ENCODE measurements around the gene FAM193A. TPM values are rescaled to one million over a fixed set of nuclear protein-coding genes. Genes with fewer than 3 reads are reported as not detected.

Gene FAM193A
- total and polyA plus RNA-seq, 2 experiments from 2014 or later, result 12.0 to 22.9 TPM

DNA sequence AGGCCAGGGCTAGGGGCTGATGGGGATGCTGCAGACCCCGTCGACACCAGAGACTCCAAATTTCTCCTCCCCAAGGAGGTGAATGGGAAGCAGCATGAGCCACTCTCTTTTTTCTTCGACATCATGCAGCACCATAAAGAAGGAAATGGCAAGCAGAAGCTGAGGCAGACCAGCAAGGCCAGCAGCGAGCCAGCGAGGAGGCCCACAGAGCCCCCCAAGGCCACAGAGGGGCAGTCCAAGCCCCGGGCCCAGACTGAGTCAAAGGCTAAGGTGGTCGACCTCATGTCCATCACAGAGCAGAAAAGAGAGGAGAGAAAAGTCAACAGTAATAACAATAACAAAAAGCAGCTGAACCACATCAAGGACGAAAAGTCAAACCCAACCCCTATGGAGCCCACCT, 163.6 kb downstream of the FAM193A start:
- no peaks in the 10 kb centered on the region for H3K79me2 ChIP-seq (replicated peaks; ENCODE audit: insufficient read depth)
- peaks cover 83% of the 10 kb centered on the region for H3K36me3 Mint-ChIP-seq (ENCODE audit: low read depth)
- no peak overlapping the region for H3K27ac ChIP-seq (ENCODE audit: low read depth)
- no peaks in the 10 kb centered on the region for H3K9me3 Mint-ChIP-seq
- peaks cover 41% of the 10 kb centered on the region for H3K36me3 ChIP-seq (ENCODE audit: insufficient read depth)
- H3K4me1 Mint-ChIP-seq, result no peaks in the 10 kb centered on the region
- no peak overlapping the region for H3K4me3 Mint-ChIP-seq
- no peak overlapping the region for H2AFZ ChIP-seq
- no peak overlapping the region for H3K27ac Mint-ChIP-seq
- DNase-seq (ENCODE audit: low spot score) (no peak), ATAC-seq (no peak)
- H4K20me1 ChIP-seq (replicated peaks; ENCODE audit: insufficient read depth), result no peaks in the 10 kb centered on the region; the same call in 1 of the 2 replicates
- H3F3A ChIP-seq (replicated peaks; ENCODE audit: low read depth), result no peaks in the 10 kb centered on the region
- H3K4me1 ChIP-seq (ENCODE audit: insufficient read depth), result no peaks in the 10 kb centered on the region
- H3K27me3 Mint-ChIP-seq (ENCODE audit: insufficient read depth, low read depth, poor library complexity), result peaks cover 5% of the 10 kb centered on the region
- H3K9me2 ChIP-seq (ENCODE audit: insufficient read depth), result no peaks in the 10 kb centered on the region
- TF ChIP-seq, protein P1, sequence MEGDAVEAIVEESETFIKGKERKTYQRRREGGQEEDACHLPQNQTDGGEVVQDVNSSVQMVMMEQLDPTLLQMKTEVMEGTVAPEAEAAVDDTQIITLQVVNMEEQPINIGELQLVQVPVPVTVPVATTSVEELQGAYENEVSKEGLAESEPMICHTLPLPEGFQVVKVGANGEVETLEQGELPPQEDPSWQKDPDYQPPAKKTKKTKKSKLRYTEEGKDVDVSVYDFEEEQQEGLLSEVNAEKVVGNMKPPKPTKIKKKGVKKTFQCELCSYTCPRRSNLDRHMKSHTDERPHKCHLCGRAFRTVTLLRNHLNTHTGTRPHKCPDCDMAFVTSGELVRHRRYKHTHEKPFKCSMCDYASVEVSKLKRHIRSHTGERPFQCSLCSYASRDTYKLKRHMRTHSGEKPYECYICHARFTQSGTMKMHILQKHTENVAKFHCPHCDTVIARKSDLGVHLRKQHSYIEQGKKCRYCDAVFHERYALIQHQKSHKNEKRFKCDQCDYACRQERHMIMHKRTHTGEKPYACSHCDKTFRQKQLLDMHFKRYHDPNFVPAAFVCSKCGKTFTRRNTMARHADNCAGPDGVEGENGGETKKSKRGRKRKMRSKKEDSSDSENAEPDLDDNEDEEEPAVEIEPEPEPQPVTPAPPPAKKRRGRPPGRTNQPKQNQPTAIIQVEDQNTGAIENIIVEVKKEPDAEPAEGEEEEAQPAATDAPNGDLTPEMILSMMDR (conservative IDR thresholded peaks at IDR 0.05; ENCODE audit: low read depth in 2 of 2), result no peak
- no peak for TF ChIP-seq EZH2 (IDR thresholded peaks at IDR 0.05; ENCODE audit: low read depth, unreplicated experiment)
- no peak for TF ChIP-seq CREB1 (CRISPR knock-in tag; IDR thresholded peaks at IDR 0.05; ENCODE audit: low read depth)
- no peak for TF ChIP-seq ZNF331 (CRISPR knock-in tag; IDR thresholded peaks at IDR 0.05; ENCODE audit: low read depth)
- no peak for TF ChIP-seq ZNF114 (CRISPR knock-in tag; IDR thresholded peaks at IDR 0.05)
- TF ChIP-seq, protein P2, sequence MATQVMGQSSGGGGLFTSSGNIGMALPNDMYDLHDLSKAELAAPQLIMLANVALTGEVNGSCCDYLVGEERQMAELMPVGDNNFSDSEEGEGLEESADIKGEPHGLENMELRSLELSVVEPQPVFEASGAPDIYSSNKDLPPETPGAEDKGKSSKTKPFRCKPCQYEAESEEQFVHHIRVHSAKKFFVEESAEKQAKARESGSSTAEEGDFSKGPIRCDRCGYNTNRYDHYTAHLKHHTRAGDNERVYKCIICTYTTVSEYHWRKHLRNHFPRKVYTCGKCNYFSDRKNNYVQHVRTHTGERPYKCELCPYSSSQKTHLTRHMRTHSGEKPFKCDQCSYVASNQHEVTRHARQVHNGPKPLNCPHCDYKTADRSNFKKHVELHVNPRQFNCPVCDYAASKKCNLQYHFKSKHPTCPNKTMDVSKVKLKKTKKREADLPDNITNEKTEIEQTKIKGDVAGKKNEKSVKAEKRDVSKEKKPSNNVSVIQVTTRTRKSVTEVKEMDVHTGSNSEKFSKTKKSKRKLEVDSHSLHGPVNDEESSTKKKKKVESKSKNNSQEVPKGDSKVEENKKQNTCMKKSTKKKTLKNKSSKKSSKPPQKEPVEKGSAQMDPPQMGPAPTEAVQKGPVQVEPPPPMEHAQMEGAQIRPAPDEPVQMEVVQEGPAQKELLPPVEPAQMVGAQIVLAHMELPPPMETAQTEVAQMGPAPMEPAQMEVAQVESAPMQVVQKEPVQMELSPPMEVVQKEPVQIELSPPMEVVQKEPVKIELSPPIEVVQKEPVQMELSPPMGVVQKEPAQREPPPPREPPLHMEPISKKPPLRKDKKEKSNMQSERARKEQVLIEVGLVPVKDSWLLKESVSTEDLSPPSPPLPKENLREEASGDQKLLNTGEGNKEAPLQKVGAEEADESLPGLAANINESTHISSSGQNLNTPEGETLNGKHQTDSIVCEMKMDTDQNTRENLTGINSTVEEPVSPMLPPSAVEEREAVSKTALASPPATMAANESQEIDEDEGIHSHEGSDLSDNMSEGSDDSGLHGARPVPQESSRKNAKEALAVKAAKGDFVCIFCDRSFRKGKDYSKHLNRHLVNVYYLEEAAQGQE (IDR thresholded peaks at IDR 0.05; ENCODE audit: unreplicated experiment), result no peak
- TF ChIP-seq, protein P3, sequence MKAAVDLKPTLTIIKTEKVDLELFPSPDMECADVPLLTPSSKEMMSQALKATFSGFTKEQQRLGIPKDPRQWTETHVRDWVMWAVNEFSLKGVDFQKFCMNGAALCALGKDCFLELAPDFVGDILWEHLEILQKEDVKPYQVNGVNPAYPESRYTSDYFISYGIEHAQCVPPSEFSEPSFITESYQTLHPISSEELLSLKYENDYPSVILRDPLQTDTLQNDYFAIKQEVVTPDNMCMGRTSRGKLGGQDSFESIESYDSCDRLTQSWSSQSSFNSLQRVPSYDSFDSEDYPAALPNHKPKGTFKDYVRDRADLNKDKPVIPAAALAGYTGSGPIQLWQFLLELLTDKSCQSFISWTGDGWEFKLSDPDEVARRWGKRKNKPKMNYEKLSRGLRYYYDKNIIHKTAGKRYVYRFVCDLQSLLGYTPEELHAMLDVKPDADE (IDR thresholded peaks at IDR 0.05), result no peak
- no peak for TF ChIP-seq EZH2phosphoT487 (IDR thresholded peaks at IDR 0.05; ENCODE audit: unreplicated experiment)
- no peaks in the 10 kb centered on the region for H3K27me3 ChIP-seq (ENCODE audit: insufficient read depth)
- H3K4me2 ChIP-seq, result no peak overlapping the region
- H3K4me3 ChIP-seq, result no peak overlapping the region

DNA sequence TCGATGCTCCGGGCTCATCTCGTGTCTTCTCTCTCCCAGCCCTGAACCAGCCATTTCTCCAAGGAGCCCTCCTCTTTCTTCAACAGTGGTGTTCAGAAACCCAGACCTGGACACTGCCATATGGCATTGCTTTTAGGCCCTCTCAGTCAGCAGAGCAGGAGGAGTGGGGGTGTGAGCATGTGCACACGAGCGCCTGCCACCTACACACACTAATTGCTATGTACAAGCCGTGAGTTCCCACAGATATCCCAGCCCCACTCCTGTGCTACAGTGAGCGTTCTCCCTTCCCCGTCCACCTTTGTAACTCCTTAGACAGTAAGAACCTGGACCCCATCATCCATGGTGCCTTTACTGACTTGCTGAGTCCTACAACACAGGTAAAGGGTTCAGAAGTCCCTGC, 165.9 kb downstream of the FAM193A start:
- ATAC-seq (no peak), DNase-seq (ENCODE audit: low spot score) (no peak)
- Mint-ChIP-seq H3K36me3 (ENCODE audit: low read depth) (peaks cover 74% of the 10 kb centered on the region), H3K4me3 (no peak overlapping the region), H3K4me1 (no peaks in the 10 kb centered on the region), H3K9me3 (no peaks in the 10 kb centered on the region), H3K27me3 (ENCODE audit: insufficient read depth, low read depth, poor library complexity) (no peaks in the 10 kb centered on the region), H3K27ac (no peak overlapping the region)
- Histone ChIP-seq H3K4me3 (no peak overlapping the region), H3F3A (replicated peaks; ENCODE audit: low read depth) (0 out of 2 replicates have a peak, but pooled peaks cover 3% of the 10 kb centered on the region), H3K9me2 (ENCODE audit: insufficient read depth) (no peaks in the 10 kb centered on the region), H3K4me1 (ENCODE audit: insufficient read depth) (no peaks in the 10 kb centered on the region), H3K36me3 (ENCODE audit: insufficient read depth) (peaks cover 37% of the 10 kb centered on the region), H3K27ac (ENCODE audit: low read depth) (no peak overlapping the region), H3K79me2 (replicated peaks; ENCODE audit: insufficient read depth) (no peaks in the 10 kb centered on the region), H3K27me3 (ENCODE audit: insufficient read depth) (no peaks in the 10 kb centered on the region), H4K20me1 (replicated peaks; ENCODE audit: insufficient read depth) (peaks cover 4% of the 10 kb centered on the region; the same call in 1 of the 2 replicates), H3K4me2 (no peak overlapping the region), H2AFZ (no peak overlapping the region)
- TF ChIP-seq POLR2AphosphoS5 (IDR thresholded peaks at IDR 0.05; ENCODE audit: low read depth) (no peak), JUNB (IDR thresholded peaks at IDR 0.05; ENCODE audit: unreplicated experiment) (no peak), EZH2phosphoT487 (IDR thresholded peaks at IDR 0.05; ENCODE audit: unreplicated experiment) (no peak), EZH2 (IDR thresholded peaks at IDR 0.05; ENCODE audit: low read depth, unreplicated experiment) (no peak), STAT1 (IDR thresholded peaks at IDR 0.05; ENCODE audit: unreplicated experiment) (no peak), CREB1 (CRISPR knock-in tag; IDR thresholded peaks at IDR 0.05; ENCODE audit: low read depth) (no peak)
- TF ChIP-seq, protein P1 (conservative IDR thresholded peaks at IDR 0.05; ENCODE audit: low read depth in 2 of 2), result no peak
- TF ChIP-seq, protein P3 (IDR thresholded peaks at IDR 0.05), result no peak
